GM12874 (cell line): ENCODE measurements around the gene RASL10B.
A peak's percentile ranks its signal among the peaks of the same experiment; 100 is the strongest.

Experiments used
- CTCF ChIP-seq: IDR thresholded peaks from 2 replicates; pipeline ENCODE4 v1.5.1; 2011; ENCODE audit warnings: low read depth, mild to moderate bottlenecking, control low read depth, low read length, moderate library complexity; ENCODE audit not compliant: insufficient read depth

RASL10B gene

GRCh38 chr17:35744830-35745229, 13.4 kb downstream of the RASL10B start:
- no peak for TF ChIP-seq CTCF

- TF ChIP-seq CTCF, result no peak
These were observed 13.8 kb downstream of the RASL10B start for GRCh38 chr17:35745246-35745645.

- no peak for TF ChIP-seq CTCF
These were observed 14.4 kb downstream of the RASL10B start for GRCh38 chr17:35745749-35746320.

- peak; percentile 89 for TF ChIP-seq CTCF
These were observed 16.1 kb downstream of the RASL10B start for GRCh38 chr17:35747540-35748017.

GRCh38 chr17:35748341-35748841, 17.0 kb downstream of the RASL10B start:
- no peak for TF ChIP-seq CTCF

- TF ChIP-seq CTCF, result no peak
These were observed 17.5 kb downstream of the RASL10B start for GRCh38 chr17:35748979-35749378.

- no peak for TF ChIP-seq CTCF
These were observed 18.3 kb downstream of the RASL10B start for GRCh38 chr17:35749560-35750412.
